Dermis microvascular lymphatic vessel endothelial cell (primary cell): ENCODE measurements around the gene PLXDC1. TPM values are rescaled to one million over a fixed set of nuclear protein-coding genes. Genes with fewer than 3 reads are reported as not detected.

Experiments used
- DNase-seq, 2 donors: peaks; one replicate each; pipeline versions ENCODE4 v3.0.0 to v3.0.0-alpha.2; 2010; ENCODE audit warnings: low read depth in 2 of 2
- total RNA-seq: library from RNA; depleted of rRNA; stranded (reverse); fragments of >200 nt; gene quantifications from 2 replicates; pipeline ENCODE4 v1.2.1, GENCODE V29; 2014

Gene PLXDC1
- total RNA-seq, 1 donor from 2014 or later, result not detected

DNA sequence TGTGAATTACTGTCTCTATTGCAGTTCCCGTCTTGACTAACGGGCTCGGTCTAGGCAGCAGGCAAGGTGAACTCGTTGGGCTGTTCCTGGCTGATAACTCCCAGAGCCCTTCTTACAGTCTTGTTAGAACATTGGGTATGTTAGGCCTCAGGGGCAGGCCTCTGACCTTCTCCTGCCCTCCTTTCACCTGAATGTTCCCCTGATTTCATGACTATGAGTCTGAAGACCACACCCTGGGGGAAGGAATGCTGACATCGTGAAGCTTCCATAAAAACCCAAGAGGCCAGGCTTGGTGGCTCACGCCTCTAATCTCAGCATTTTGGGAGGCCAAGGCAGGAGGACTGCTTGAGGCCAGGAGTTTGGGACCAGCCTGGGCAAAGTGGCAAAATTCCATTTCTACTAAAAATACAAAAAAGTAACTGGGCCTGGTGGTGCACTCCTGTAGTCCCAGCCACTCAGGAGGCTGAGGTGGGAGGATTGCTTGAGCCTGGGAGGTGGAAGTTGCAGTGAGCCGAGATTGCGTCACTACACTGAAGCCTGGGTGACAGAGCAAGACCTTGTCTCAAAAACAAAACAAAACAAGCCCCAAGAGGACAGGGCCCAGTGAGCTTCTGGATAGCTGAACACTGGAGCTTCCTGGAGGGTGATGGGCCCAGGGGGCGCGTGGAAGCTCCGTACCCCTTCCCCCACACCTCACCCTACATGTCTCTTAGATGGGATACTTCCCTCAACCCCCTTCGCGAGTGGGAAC is 136.5 kb downstream of the PLXDC1 start:
- no peak for DNase-seq

DNA sequence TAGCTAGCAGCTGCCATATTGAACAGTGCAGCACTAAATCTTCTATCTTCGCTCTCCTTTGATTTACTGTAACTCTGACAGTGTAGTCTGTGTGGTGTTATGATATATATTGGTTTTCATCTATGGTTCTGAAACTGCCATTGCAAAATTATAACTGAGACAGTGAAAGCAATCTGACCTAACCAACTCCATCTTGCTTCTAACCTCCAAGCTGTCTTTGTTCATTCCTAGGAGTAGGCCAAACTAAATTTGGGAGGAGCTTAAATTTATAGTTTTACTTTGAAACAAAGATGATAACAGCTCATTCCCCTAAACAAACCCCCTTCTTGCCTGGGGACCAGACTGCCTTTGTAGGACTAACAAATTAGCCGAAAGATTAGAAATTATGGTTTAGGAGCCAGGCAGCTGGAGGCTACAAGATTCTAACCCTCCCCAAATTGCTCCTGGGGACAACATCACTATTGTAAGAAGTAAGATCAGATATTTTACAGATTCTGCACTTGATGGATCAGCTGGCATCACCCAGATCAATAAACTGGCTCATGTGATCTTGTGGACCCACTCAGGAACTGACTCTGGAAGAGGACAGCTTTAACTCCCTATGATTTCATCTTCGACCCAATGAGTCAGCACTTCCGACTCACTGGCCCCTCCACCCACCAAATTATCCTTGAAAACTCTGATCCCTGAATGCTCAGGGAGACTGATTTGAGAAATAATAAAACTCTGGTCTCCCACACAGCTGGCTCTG is 137.2 kb downstream of the PLXDC1 start:
- DNase-seq, result peak in 1 of 2 donors; percentile 25

Other genes with a start within 250 kb of the PLXDC1 start
- gene FBXO47, start 184.2 kb downstream of the PLXDC1 start, total RNA-seq, result under 0.01 TPM in 1 of 2 replicates, not detected in the other
- gene ARL5C, start 14.5 kb upstream of the PLXDC1 start, total RNA-seq, result not detected in 2 replicates
- 0.90 and 1.6 TPM in 2 replicates for gene CACNB1, start 46.0 kb upstream of the PLXDC1 start, total RNA-seq
- 1,104 and 1,597 TPM in 2 replicates for gene RPL19, start 48.6 kb upstream of the PLXDC1 start, total RNA-seq
- gene STAC2, start 74.3 kb upstream of the PLXDC1 start, total RNA-seq, result not detected in 2 replicates
- gene FBXL20, start 250.0 kb upstream of the PLXDC1 start, total RNA-seq, result 8.2 and 13.4 TPM in 2 replicates